Ramos (cell line): ENCODE data around the gene IRF2BP2.
"Not testable (repeated sequence)": the region's sequence is repeated elsewhere in the genome, so short reads cannot be mapped to it uniquely, and the experiment has no call there.

ENCODE experiments used
- in situ Hi-C: fragments of 300-500 bp; cut with MboI; formaldehyde crosslinking; loops from one replicate; pipeline ENCODE4 v1.14.3; 2022; ENCODE audit warnings: low sequenced_read_pairs; ENCODE audit not compliant: unreplicated experiment

The IRF2BP2 gene

DNA sequence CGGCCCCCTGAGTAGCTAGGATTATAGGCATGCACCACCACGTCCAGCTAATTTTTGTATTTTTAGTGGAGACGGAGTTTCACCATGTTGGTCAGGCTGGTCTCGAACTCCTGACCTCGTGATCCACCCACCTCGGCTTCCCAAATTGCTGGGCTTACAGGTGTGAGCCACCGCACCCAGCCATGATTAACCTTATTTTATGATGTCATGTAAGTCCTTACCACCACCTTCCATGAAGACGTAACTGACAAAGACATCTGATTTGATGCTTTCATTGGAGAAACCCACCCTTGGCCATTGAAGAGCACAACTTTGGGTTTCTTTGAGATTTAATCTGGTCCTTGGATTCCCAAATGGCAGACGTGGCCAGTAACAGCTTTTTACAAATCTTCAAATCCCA lies 24.9 kb upstream of the IRF2BP2 start:
- in situ Hi-C loops, result not testable (repeated sequence)

DNA sequence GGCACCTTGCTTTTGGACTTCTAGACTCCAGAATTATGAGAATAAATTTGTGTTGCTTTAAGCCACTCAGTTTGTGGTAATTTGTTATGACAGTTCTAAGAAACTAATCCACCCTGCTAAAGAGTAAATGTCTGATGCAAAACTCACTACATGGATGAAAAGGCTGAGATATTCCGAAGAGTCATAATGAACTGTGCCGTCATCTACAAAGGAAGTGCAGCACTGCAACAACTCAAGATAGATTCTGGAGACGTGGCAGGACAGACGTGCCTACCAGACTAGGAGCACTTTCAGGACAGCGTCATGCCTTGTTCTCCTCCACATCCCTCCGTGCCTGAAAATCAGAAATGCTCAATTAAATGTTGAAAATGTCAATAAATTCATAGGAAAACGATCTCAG lies 24.4 kb upstream of the IRF2BP2 start:
- in situ Hi-C loops, result no loop called here

DNA sequence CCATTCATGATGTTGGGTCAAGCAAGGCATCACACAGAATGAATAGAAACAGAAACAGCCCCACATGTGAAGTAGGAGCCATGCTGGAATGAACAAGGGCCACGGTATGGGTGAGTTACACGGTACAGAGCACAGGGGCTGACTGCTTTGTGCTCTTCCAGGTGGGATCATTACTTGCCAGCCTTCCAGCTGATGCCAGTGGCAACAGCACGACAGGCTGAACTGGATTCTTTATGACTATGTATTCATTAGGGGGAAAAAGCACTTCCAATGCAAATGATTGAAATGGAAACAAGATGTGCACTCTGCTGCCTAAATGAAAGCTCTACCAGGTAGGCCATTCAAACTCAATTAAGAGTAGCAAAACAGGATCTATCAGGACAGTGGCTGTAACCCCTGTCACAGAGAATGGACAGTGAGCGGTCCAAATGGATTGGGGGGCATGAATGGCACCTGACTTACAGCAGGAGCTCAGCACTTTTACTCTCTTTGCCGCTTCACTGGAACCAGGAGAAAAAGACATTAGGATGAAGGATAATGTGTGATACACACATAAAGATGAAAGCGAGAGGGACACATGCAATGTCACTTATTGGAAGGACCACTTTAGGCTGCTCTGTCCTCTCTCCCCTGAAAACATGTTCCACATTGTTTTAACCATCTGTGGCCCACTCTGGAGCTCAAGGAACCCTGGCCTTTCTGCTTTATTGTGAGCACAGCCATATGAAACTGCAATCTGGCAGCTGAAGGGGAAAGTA lies 23.4 kb upstream of the IRF2BP2 start:
- in situ Hi-C loops, result no loop called here

DNA sequence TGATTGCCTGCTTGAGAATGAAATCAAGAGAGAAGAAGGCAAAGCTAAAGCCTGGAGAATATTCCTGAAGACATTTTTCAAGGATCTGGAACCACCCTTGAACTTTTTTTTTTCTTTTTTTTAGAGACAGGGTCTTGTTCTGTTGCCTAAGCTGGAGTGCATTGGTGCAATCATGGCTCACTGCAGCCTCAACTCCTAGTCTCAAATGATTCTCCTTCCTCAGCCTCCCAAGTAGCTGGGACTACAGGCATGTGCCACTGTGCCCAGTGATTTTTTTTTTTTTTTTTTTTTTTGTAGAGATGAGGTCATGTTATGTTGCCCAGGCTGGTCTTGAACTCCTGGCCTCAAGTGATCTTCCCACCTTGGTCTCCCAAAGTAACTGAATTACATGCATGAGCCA lies 22.2 kb upstream of the IRF2BP2 start:
- in situ Hi-C loops, result no loop called here

DNA sequence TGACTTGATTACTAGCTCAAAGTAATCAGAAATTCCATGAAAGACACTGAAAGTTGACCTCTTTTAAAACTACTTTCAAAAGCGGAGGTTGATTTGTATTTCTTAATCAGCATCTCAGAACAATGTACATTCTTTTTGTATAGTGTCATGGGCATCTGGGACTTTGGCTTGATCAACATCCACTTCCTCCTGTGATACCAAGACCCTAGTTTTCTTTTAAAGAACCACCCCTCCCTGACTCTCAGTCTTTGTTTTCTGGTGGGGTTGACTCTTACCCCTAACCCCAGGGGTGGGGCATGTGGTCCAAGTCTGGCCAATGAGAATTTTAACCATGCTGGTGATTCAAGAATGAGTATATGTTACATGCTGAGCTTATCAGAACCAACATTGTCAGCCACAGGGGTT lies 21.7 kb upstream of the IRF2BP2 start:
- in situ Hi-C loops, result no loop called here

DNA sequence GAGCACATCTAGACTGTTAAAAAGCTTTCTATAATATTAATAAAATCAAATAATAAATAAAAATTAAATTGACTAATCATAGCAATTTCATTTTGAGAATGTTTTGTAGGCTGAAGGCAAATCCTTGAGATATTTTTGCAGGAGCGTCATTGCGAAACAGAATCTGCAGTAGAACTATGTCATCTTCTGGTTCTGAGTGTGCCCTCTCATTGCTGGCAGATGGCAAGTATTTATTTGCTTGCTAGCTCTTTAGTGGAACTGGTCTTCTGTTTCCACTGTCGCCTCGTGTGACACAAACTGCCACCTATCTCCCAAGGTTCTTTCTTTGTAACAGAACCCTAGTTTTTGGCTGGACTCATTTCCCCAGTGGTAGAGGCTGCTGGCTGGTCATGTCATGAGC lies 19.0 kb upstream of the IRF2BP2 start:
- in situ Hi-C loops, result no loop called here

DNA sequence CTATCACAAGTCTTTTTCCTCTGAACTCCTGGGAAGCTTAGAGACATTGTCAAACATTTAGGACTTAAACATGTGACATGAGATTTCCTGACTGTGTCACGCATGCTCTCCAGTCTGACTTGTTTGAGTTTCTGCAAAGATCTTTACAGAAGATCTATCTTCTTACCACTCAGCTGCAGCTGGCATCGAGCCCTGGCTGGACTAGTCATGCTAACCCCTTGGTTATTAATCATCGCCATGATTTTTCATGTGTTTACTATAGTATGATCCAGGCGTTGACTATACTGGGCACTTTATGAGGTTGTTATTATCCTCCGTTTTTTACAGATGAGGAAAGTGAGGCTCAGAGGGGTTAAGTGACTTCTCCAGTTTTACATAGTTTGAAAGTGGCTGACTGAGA lies 18.1 kb upstream of the IRF2BP2 start:
- in situ Hi-C loops, result no loop called here

DNA sequence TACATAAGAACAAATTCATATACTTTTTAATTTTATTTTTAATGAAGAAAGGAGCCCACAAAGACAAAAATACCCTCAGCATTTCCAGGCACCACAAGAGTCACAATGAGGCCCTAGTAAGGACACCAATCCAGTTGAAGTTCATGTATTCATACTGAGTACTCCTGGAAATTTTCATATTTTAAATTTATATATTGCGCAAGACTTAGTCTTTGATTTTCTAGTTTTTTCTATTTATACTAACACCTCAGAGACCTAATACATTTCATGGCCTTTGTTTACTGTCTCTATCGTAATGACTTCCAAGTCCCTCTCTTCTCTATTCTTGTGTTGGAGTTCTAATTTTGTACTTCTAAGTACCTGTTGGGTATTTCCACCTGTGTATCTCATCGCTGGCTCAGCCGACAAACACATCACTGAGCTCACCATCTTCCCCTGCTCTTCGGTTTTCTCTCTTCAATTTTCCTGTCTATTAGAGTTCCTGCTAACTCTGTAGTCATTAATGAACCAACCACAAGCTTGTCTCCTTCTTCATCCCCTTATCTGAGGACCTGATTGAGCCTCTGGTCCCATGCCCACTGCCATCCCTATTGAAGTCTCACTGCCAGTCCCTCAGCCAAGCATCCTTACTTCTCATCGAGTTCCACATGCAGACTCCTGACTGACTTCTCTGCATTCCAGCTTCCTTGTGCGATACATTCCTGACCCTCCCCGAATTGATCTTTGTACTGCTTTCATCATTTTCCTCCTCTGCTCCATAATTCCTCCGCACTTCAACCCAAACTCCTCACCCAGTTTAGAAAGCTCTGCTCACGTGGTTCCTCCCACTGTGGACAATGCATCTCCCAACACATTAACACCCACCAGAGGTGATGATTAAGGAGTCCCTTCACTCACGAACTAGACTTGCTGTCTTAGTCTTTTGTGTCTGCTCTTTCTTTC lies 17.3 kb upstream of the IRF2BP2 start:
- in situ Hi-C loops, result no loop called here

DNA sequence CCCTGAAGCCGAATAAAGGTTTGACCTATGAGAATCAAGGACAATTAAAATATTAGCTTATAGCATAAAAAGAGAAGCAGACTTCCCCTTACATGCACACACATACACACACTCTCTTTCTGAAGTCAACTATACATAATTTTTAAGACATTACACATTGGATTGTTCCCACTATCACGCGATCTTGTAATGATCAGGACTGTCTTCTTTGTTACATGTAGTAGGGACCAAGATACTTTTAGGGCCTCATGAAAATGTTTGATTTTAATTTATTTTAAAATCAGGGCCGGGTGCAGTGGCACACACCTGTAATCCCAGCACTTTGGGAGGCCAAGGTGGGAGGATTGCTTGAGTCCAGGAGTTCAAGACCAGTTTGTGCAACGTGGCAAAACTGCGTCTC lies 16.4 kb upstream of the IRF2BP2 start:
- in situ Hi-C loops, result no loop called here

DNA sequence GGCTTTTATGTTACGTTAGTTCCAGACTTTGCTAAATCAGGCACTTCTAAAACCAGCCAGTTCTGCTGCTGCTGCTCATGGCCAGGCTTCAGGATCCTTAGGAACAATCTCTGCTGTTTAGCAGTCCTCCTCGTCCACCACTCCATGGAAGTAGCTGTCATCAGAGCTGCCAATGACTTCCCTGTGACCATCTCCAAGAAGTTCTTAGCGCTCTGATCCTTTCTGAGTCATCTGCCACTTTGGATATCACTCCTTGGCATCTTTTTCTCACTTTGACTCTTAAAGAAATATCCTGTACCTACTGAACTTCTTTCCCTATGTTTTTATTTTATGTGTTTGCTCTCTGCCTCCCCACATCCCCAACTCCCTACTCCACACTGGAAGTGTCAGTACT lies 14.7 kb upstream of the IRF2BP2 start:
- in situ Hi-C loops, result no loop called here

DNA sequence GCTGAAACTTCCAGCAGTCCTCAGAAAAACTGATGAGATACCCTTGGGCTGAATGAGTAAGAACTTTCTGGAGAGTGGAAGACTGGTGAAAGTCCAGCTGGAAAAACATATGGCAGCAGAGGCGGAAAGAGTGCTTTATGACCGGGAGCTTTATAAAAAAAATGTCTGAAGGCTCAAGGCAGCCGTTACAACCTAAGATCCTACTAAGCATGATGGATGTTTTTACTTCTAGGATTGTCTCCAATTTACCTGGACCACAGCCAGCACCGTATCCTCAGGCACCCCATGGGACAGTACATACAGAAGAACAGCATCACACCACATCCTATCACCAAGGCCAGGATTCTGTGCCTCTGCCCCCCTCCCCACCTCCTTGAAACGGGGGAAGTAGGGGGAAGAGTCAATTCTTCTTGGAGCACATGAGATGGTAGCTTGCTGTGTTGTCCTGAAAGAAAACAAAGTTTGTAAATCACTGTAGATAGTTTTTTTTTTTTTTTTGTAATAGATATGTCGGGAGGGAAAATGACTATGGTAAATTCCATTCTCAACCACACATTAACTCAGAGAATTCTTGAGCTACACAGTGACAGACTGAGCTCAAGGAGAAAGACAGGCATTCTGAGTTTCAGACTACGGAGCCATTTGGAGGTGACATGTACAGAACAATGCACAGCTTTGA lies 11.8 kb upstream of the IRF2BP2 start:
- in situ Hi-C loops, result no loop called here

DNA sequence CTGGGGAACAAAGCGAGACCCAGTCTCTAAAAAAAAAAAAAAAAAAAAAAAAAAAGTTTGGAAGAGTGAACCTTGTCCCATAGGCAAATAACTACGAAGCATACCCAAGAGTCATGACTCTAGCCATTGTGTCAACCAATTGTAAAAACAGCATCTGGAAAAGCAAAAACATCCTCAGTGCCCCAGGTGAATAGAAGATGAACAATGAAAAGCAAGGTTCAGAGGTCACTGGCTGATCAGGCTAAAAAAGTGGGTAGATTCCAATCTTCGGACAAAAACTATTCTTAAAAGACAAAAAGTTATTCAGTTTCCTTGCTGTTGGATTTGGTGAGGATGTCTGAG lies 11.1 kb upstream of the IRF2BP2 start:
- in situ Hi-C loops, result no loop called here

DNA sequence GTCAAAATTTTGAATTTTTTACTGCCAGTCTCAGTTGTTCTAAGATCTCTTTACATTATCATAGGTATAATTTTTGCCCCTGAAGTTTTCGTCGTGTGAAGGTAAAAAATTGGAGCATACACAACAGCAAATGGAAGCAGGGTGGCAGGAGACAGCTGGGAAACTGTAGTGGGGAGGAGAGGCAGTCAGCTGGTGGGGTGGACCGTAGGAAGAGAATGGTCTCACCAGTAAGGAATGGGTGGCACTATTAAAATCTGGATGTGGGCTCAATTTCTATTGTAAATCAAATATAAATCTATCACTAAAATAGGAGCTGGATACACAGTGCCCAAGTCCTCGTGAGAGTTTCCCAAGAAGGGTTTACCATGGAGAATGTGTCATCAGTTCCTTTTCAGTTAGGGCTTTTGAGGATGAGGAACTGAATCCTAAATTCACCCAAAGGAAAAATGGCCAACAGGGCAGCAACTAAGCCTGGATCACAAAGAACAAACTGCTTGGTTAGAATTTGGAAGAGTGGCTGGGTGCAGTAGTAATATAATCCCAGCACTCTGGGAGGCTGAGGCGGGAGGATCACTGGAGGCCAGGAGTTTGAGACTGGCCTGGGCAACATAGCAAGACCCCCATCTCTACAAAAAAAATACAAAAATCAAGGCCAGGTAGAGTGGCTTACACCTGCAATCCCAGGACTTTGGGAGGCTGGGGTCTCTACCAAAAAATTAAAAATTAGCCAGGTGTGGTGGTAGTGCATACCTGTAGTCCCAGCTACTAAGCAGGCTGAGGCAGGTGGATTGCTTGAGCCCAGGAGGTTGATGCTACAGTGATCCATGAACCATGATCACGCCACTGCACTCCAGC lies 10.5 kb upstream of the IRF2BP2 start:
- in situ Hi-C loops, result no loop called here

DNA sequence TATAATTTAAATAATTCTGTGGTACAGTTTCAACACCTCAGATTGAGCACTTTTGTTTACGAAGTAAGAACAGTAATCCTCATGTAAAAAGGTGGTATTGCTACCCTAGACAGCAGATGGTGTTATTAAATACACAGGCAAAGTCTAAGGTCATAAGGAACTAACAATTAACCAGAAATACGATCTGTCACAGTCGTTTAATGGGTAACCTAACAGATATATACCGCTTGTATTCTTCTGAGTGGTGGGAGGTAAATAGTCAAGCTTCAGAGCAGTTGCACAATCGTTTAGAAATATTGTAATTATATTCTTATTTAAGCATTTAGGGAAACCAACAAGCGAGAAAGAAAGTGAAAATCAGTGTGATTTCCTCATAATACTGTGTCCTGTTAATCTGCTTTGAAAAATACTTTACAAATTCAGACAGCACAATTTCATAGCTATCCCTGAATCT lies 9.8 kb upstream of the IRF2BP2 start:
- in situ Hi-C loops, result no loop called here

DNA sequence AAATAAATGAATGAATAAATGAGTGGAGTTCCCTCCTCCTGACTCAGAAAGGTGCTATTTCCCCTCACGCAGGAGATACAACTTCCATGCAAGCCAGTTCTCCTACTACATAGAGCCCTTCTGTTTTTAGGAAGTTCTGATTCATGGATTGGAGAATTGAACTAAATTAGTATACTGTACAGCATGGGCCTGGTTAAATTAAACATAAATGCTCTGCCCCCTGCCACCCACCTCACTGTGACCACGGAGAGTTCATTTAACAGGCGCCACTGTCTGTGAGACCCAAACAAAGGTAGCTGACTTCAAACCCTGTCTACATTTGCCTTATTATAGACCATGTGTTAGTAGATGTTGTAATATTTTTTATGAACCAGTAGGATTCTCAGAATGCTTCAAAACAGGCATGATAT lies 9.1 kb upstream of the IRF2BP2 start:
- in situ Hi-C loops, result no loop called here

DNA sequence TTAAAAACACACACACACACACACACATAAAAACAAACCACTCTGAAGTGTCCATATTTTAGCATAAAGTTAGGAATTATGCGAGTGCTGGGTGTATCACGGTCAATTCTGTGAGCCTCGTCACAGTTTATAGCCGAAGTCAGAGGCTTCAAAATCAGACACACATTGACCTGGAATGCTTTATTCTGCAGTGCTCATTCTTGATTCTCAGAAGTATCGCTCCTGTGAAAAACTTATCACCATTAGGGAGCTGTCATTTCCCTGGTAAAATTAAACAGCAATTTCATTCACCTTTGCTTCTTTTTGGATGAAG lies 8.7 kb upstream of the IRF2BP2 start:
- in situ Hi-C loops, result no loop called here

DNA sequence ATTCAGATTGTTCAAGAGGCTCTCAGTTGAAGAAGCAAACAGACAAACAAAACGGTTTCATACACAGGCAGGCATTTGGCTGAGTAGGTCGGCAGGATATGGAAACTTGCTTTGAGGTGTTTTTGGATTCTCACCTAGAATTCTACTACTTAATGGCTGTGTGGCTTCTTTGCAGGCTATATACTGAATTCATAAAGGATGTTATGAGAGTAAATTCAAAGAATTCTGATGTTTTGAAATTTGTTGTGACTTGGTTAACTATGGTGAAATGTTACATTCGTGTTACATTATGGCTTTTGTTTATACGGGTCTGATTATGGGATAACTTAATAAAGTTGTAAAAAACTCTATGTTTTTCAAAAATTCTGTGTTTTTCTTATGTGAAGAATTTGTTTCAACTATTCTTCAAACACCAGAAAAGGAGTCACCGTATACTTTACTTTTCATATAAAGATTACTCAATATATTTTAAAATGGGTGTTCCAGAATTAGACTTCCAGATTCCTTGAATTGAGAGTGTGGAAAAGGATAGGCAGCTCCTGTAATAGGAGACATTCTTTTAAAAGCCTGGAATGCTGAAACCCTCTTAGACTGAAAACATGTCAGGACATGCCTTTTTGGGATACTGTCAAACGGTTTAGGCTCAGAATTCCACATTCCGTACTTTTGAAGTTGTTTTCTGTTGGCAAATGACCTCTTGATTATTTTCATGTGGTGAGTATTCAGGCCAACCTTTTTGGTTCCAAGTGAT lies 8.2 kb upstream of the IRF2BP2 start:
- in situ Hi-C loops, result no loop called here

DNA sequence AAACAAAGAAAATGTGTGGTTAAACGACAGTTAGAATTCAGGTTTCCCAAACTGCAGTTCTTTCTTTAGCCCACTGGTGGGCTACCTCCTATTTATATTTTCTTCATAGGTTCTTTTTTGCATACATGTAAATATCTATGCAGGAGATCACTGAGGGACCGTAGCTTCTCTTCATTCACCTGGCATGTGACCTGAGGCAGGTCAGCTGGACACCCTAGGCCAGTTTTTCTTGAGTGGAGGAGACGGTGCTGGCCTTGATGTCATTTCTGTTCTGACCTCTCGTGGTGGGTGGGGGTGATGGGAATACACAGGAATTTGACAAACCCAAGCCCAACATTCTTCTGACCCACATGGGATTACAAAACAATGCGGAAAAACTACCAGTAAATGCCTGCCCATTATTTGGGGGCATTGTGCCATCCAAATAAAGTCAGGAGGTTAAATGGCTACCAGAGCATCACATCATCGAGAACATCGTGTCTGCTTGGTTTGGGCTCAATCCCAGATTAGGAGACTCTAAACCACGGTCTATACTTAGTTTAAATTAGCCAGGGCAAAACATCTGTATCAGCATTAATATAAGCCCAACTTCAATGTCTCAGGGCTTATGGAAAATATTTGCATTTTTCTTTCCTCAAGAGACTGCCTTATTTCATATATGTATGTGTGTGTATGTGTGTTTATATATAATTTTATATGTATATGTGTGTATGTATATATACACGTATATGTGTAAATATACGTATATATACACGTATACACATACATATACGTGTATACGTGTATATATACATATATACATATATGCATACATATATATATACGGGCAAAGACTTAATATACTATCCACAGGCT lies 7.4 kb upstream of the IRF2BP2 start:
- in situ Hi-C loops, result no loop called here

DNA sequence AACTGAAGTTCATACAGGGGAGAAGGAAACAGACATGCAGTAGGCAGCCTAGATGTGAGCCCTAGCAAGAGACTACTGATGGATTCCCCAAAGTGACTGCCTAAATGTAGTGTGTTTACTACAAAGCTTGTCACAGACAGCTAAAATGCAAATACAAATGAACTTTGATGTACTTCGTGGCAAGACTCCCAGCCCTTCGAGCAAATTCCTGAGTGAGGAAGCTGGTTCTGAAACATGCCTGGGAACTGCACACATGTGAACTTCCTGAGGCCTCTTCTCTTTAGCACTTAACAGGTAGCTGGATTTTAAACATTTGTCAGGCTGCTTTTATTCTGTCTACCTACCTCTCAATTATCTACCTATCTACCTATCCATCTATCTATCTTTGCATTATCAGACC lies 6.7 kb upstream of the IRF2BP2 start:
- in situ Hi-C loops, result no loop called here
